MM.1S (cell line): ENCODE data around the gene SLC24A3.

Experiments used
- DNase-seq: peaks from one replicate; pipeline ENCODE4 v3.0.0-alpha.2; 2015
- H2AFZ ChIP-seq: fragments of 300-600 bp; sonication (generic); 2 replicates; pipeline ENCODE4 v1.6.0; 2016; ENCODE audit warnings: antibody characterized with exemption, low read length
- H3F3A ChIP-seq: fragments of 300-600 bp; sonication (generic); 2 replicates; pipeline ENCODE4 v1.6.1; 2016; ENCODE audit warnings: mild to moderate bottlenecking, antibody characterized with exemption, low read length, moderate library complexity, mixed read lengths; ENCODE audit not compliant: insufficient read depth
- H3K27ac ChIP-seq: fragments of 300-600 bp; sonication (generic); 2 replicates; pipeline ENCODE4 v1.5.1; 2016; ENCODE audit warnings: mild to moderate bottlenecking, low read length
- H3K27me3 ChIP-seq: fragments of 300-600 bp; sonication (generic); replicated peaks from 2 replicates; pipeline ENCODE4 v1.6.0; 2016; ENCODE audit warnings: low read length; ENCODE audit not compliant: insufficient read depth
- H3K36me3 ChIP-seq: fragments of 300-600 bp; sonication (generic); replicated peaks from 2 replicates; pipeline ENCODE4 v1.6.1; 2016; ENCODE audit warnings: mild to moderate bottlenecking, low read length, mixed read lengths; ENCODE audit not compliant: insufficient read depth
- H3K4me1 ChIP-seq: fragments of 300-600 bp; sonication (generic); 2 replicates; pipeline ENCODE4 v1.6.1; 2016; ENCODE audit warnings: low read length, mixed read lengths
- H3K4me2 ChIP-seq: fragments of 300-600 bp; sonication (generic); 2 replicates; pipeline ENCODE4 v1.6.0; 2016; ENCODE audit warnings: low read depth, low read length
- H3K4me3 ChIP-seq: fragments of 300-600 bp; sonication (generic); 2 replicates; pipeline ENCODE4 v1.5.1; 2016; ENCODE audit warnings: low read length, mixed read lengths
- H3K79me2 ChIP-seq: fragments of 300-600 bp; sonication (generic); 2 replicates; pipeline ENCODE4 v1.6.1; 2016; ENCODE audit warnings: mixed run types, low read length, mixed read lengths
- H3K9ac ChIP-seq: fragments of 300-600 bp; sonication (generic); 2 replicates; pipeline ENCODE4 v1.6.1; 2016; ENCODE audit warnings: low read length, mixed read lengths
- H3K9me2 ChIP-seq: fragments of 300-600 bp; sonication (generic); replicated peaks from 2 replicates; pipeline ENCODE4 v1.6.1; 2016; ENCODE audit warnings: mild to moderate bottlenecking, low read length, mixed read lengths; ENCODE audit not compliant: insufficient read depth
- H3K9me3 ChIP-seq: fragments of 300-600 bp; sonication (generic); replicated peaks from 2 replicates; pipeline ENCODE4 v1.6.1; 2016; ENCODE audit warnings: mild to moderate bottlenecking, low read length, mixed read lengths; ENCODE audit not compliant: insufficient read depth
- H4K20me1 ChIP-seq: fragments of 300-600 bp; sonication (generic); 2 replicates; pipeline ENCODE4 v1.6.1; 2016; ENCODE audit warnings: mild to moderate bottlenecking, low read length, moderate library complexity, mixed read lengths; ENCODE audit not compliant: insufficient read depth
- EZH2 ChIP-seq: fragments of 300-600 bp; sonication (generic); optimal IDR thresholded peaks from 2 replicates; pipeline ENCODE3; 2017; ENCODE audit warnings: low read depth, mild to moderate bottlenecking, antibody characterized with exemption, low read length, mixed read lengths
- EZH2phosphoT487 ChIP-seq: fragments of 300-600 bp; sonication (generic); IDR thresholded peaks from 2 replicates; pipeline ENCODE4 v1.6.1; 2018; ENCODE audit warnings: antibody characterized with exemption, low read length
- TF ChIP-seq, protein P1 (sequence below): fragments of 300-600 bp; sonication (generic); IDR thresholded peaks from 2 replicates; pipeline ENCODE4 v1.5.1; 2016; ENCODE audit warnings: antibody characterized with exemption, low read length, mixed read lengths

SLC24A3 gene

DNA sequence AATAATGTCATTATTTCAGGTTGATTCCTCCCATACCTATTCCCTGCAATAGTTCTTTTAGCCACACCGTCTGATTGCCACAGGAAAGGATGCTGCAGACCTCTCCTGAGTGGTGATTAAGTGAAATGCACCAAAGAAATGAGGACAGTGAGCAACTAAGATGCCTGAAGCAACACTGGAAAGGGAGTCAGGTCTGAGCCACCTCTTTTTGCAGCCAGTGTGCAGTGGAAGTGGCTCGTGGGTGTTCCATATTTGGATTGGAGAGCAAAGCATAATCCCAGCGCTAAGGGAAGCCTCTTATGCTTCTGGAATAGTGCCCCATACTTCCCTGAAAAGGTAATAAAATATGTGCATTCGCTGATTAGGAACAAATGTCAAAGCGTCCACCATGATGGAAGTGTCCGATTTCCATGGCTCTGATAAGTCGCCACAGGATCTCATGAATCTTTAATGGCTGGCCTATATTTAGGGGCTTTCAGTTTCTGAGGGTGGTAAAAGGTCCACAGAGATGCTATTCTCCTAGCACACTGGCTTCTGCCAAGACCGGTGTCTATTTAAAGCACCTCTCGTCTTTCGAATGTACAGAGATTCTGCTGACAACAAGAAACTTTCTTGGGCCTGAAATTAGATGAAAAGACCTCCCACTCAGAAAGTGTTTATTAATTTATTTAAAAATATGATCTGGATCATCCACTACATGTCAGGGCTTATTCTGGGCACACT is 253.9 kb downstream of the SLC24A3 start:
- H3K4me1 ChIP-seq, result peaks cover 10% of the 10 kb centered on the region; the same call in 1 of the 2 replicates
- DNase-seq, result peak; percentile 39
- H2AFZ ChIP-seq, result no peak overlapping the region
- H3K36me3 ChIP-seq, result no peaks in the 10 kb centered on the region
- no peaks in the 10 kb centered on the region for H3F3A ChIP-seq
- no peak overlapping the region for H3K9ac ChIP-seq
- H3K9me3 ChIP-seq, result no peaks in the 10 kb centered on the region
- H4K20me1 ChIP-seq, result no peaks in the 10 kb centered on the region
- TF ChIP-seq EZH2, result no peak
- no peak for TF ChIP-seq EZH2phosphoT487
- TF ChIP-seq, protein P1, sequence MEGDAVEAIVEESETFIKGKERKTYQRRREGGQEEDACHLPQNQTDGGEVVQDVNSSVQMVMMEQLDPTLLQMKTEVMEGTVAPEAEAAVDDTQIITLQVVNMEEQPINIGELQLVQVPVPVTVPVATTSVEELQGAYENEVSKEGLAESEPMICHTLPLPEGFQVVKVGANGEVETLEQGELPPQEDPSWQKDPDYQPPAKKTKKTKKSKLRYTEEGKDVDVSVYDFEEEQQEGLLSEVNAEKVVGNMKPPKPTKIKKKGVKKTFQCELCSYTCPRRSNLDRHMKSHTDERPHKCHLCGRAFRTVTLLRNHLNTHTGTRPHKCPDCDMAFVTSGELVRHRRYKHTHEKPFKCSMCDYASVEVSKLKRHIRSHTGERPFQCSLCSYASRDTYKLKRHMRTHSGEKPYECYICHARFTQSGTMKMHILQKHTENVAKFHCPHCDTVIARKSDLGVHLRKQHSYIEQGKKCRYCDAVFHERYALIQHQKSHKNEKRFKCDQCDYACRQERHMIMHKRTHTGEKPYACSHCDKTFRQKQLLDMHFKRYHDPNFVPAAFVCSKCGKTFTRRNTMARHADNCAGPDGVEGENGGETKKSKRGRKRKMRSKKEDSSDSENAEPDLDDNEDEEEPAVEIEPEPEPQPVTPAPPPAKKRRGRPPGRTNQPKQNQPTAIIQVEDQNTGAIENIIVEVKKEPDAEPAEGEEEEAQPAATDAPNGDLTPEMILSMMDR, result no peak
- no peaks in the 10 kb centered on the region for H3K79me2 ChIP-seq
- no peaks in the 10 kb centered on the region for H3K9me2 ChIP-seq
- H3K27me3 ChIP-seq, result no peaks in the 10 kb centered on the region
- H3K27ac ChIP-seq, result no peak overlapping the region; the same call in 1 of the 2 replicates
- H3K4me2 ChIP-seq, result peak overlapping the region; percentile 50
- no peak overlapping the region for H3K4me3 ChIP-seq

DNA sequence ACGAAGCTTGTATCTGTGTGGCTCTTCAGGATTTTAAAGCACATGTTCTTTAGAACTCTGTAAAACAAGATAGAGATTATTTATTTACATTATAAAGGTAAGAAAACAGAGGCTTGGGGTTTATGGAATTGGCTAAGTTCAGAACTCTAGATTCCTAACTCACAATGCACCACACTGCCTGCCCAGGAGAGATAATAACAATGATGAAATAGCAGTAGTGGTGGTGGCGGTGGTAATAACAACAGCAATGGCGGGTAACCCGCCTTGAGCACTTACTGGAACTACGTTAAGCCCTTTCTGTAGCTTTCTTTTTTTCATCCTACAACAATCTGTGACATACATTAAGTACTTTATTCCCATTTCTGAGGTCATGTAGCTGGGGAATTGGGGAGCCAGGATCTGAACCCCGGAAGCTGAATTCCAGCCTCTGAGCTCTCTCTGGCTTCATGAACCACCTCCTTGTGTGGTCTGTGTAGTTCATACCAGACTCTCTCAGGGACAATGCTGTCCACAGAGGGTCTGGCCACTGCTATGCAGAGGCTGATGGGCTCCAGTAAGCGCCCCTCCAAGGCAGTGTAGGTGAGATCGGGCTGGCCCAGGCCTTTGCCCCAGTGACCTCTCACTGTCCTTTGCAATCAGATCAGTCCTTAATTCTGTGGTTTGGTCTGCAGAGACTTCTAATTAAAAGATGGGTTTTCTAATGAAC is 260.9 kb downstream of the SLC24A3 start:
- Histone ChIP-seq H3K27ac (no peak overlapping the region), H3K4me1 (no peaks in the 10 kb centered on the region), H3K4me3 (no peak overlapping the region), H2AFZ (no peak overlapping the region), H3K36me3 (no peaks in the 10 kb centered on the region), H3K9me3 (no peaks in the 10 kb centered on the region), H3K27me3 (no peaks in the 10 kb centered on the region), H3K79me2 (no peaks in the 10 kb centered on the region), H3K9ac (no peak overlapping the region), H4K20me1 (no peaks in the 10 kb centered on the region), H3F3A (no peaks in the 10 kb centered on the region), H3K9me2 (no peaks in the 10 kb centered on the region), H3K4me2 (no peak overlapping the region)
- TF ChIP-seq EZH2 (no peak), EZH2phosphoT487 (no peak)
- TF ChIP-seq, protein P1, result no peak
- DNase-seq, result no peak

DNA sequence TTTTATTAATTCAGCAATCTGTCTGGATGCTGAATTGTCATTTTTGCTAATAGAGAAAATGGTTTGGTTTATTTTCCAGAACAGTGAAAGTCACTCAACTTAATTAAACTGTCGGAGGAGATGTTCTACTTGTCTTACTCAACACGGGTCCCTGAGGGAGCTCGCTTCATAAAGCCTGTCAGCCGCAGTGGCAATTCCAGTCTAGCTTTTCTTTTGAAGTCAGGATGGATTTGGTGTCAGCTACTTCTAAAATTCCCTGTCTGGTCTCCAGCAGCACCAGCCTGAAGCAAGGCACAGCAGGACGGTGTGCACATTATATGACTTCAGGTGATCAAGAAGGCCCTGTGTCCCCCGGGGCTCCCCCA is 261.5 kb downstream of the SLC24A3 start:
- H2AFZ ChIP-seq, result no peak overlapping the region
- no peaks in the 10 kb centered on the region for H4K20me1 ChIP-seq
- no peak overlapping the region for H3K4me3 ChIP-seq
- H3K9ac ChIP-seq, result no peak overlapping the region
- H3K4me1 ChIP-seq, result no peaks in the 10 kb centered on the region
- TF ChIP-seq, protein P1, result no peak
- TF ChIP-seq EZH2 (no peak), EZH2phosphoT487 (no peak)
- no peaks in the 10 kb centered on the region for H3F3A ChIP-seq
- no peaks in the 10 kb centered on the region for H3K27me3 ChIP-seq
- no peaks in the 10 kb centered on the region for H3K36me3 ChIP-seq
- no peaks in the 10 kb centered on the region for H3K9me2 ChIP-seq
- H3K4me2 ChIP-seq, result no peak overlapping the region
- H3K9me3 ChIP-seq, result no peaks in the 10 kb centered on the region
- no peak for DNase-seq
- no peaks in the 10 kb centered on the region for H3K79me2 ChIP-seq
- H3K27ac ChIP-seq, result no peak overlapping the region
